Naive B cell (primary cell): ENCODE results near the gene SLC22A7. TPM values are rescaled to one million over a fixed set of nuclear protein-coding genes. Genes with fewer than 3 reads are reported as not detected.
A peak's percentile ranks its signal among the peaks of the same experiment; 100 is the strongest.

Experiments used
- ATAC-seq, 2 donors: fragments of 150-1000 bp; cut with Tn5 transposase; 2 replicates each; pipeline ENCODE4 v1.10.0; 2021; ENCODE audit warnings: low read depth in 2 of 2, mild to moderate bottlenecking in 2 of 2, moderate library complexity in 2 of 2
- DNase-seq: peaks from one replicate; pipeline ENCODE4 v3.0.0; 2022
- H3K27ac Mint-ChIP-seq, 6 donors: one replicate each; pipeline ENCODE4 v1.8.0; 2020 to 2022; ENCODE audit warnings: mild to moderate bottlenecking in 6 of 6, mixed read lengths in 6 of 6, moderate library complexity in 5 of 6, inconsistent platforms in 2 of 6
- H3K27me3 Mint-ChIP-seq, 3 donors: one replicate each; pipeline ENCODE4 v1.8.0; 2021 to 2022; ENCODE audit warnings: mixed read lengths in 3 of 3, mild to moderate bottlenecking in 1 of 3
- H3K36me3 Mint-ChIP-seq, 2 donors: one replicate each; pipeline ENCODE4 v1.8.0; 2020 to 2022; ENCODE audit warnings: mixed read lengths in 2 of 2, inconsistent platforms in 1 of 2, mild to moderate bottlenecking in 1 of 2
- H3K4me1 Mint-ChIP-seq, 3 donors: one replicate each; pipeline ENCODE4 v1.8.0; 2020 to 2022; ENCODE audit warnings: mixed read lengths in 3 of 3, inconsistent platforms in 1 of 3, mild to moderate bottlenecking in 1 of 3, moderate library complexity in 1 of 3
- H3K4me3 Mint-ChIP-seq, 8 donors: one replicate each; pipeline ENCODE4 v1.8.0; 2020 to 2022; ENCODE audit warnings: mild to moderate bottlenecking in 8 of 8, mixed read lengths in 8 of 8, moderate library complexity in 8 of 8, inconsistent platforms in 2 of 8
- H3K9me3 Mint-ChIP-seq, 7 donors: one replicate each; pipeline ENCODE4 v1.8.0; 2020 to 2022; ENCODE audit warnings: mixed read lengths in 7 of 7, mild to moderate bottlenecking in 5 of 7, inconsistent platforms in 2 of 7, moderate library complexity in 1 of 7
- polyA plus RNA-seq, 6 donors: library from polyadenylated mRNA; unstranded; fragments of 300-500 nt; fragmentation: Illumina TruSeq; gene quantifications; one replicate each; pipeline ENCODE4 v1.2.3, GENCODE V29; 2021; ENCODE audit warnings: low read depth in 6 of 6

The SLC22A7 gene
- polyA plus RNA-seq, 6 donors from 2014 or later = 0.54 TPM; not detected in 5

DNA sequence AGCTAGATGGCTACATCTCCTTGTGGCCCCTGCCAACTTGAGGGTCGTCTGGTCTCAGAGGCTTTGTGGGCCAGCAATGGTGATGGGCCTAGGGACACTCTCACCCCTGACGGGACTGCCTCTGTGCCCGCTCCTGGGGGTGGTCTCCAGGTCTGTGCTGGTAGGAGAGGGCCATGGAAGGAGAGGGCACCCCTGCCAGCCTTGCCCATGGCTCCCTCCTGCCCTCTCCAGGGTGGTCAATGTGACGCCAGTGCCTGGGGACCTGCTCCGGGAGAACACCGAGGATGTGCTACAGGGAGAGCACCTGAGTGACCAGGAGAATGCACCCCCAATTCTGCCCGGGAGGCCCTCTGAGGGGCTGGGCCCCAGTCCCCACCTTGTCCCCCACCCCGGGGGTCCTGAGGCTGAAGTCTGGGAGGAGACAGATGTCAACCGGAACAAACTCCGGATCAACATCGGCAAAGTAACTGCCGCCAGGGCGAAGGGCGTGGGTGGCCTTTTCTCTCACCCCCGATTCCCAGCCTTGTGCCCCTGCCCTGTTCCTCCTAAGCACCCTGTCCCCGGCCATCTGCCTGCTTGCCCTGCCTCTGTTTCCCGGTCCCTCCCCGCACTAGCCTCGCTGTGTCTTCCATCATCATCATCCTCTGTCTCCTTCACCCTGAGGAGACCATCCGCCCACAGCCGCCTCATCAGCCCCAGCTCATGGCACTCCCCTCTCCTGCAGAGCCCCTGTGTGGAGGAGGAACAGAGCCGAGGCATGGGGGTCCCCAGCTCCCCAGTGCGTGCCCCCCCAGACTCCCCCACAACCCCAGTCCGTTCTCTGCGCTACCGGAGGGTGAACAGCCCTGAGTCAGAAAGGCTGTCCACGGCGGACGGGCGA lies 39.0 kb upstream of the SLC22A7 start:
- Mint-ChIP-seq H3K27me3 (peaks cover 11 to 58% (median 42%) of the 10 kb centered on the region in 3 donors), H3K36me3 (no peaks in the 10 kb centered on the region)
- DNase-seq = no peak

DNA sequence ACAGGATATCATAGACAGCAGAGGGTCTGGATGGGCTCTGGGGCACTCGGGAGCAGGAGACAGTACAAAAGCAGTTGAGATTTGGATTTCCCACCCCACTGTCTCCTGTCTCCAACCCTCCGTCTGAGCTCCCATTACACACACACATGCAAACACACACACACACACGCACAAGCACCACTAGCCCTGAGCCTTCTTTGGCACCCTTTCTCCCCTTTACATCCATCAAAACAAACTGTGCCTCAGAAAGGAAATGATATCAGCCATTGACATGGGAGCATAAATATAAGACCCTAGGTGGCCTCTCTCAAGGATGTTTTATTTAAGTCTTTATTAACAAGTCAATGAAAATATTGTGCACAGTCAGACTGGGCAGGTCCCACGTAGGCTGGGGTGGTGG lies 37.3 kb upstream of the SLC22A7 start:
- peaks cover 7 to 15% (median 11%) of the 10 kb centered on the region in 3 donors for H3K4me1 Mint-ChIP-seq
- no peaks in the 10 kb centered on the region for H3K36me3 Mint-ChIP-seq
- ATAC-seq (no peak), DNase-seq (no peak)
- no peaks in the 10 kb centered on the region for H3K9me3 Mint-ChIP-seq
- H3K27me3 Mint-ChIP-seq = peaks cover 6 to 50% (median 42%) of the 10 kb centered on the region in 3 donors
- H3K4me3 Mint-ChIP-seq = no peak overlapping the region
- no peak overlapping the region for H3K27ac Mint-ChIP-seq

More for the DNA sequence above, 39.0 kb upstream of the SLC22A7 start:
- no peak for ATAC-seq
- H3K4me3 Mint-ChIP-seq = peak overlapping the region in 1 of 8 donors; percentile 41
- peaks cover 7 to 15% (median 11%) of the 10 kb centered on the region in 3 donors for H3K4me1 Mint-ChIP-seq
- no peak overlapping the region for H3K27ac Mint-ChIP-seq
- no peaks in the 10 kb centered on the region for H3K9me3 Mint-ChIP-seq

DNA sequence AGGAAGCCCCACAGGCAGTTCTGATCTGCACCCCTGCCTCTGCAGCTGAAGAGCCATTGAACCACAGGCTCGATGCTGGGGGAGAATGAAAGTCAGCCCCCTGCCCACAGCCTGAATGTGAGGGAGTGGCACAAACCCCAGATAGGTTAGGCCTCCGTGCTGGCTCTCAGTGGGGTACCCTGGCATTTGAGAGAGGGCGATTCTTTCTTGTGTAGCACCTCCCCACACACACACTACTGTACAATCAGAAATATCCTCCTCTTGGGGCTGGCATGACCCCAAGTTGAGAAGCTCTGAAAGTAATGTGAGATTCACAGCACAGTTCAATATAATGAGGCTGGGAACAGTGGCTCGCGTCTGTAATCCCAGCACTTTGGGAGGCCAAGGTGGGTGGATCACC lies 36.9 kb upstream of the SLC22A7 start:
- H3K36me3 Mint-ChIP-seq = no peaks in the 10 kb centered on the region
- H3K27ac Mint-ChIP-seq = no peak overlapping the region
- no peak overlapping the region for H3K4me3 Mint-ChIP-seq
- DNase-seq (no peak), ATAC-seq (no peak)
- H3K9me3 Mint-ChIP-seq = no peaks in the 10 kb centered on the region
- peaks cover 4 to 47% (median 40%) of the 10 kb centered on the region in 3 donors for H3K27me3 Mint-ChIP-seq
- H3K4me1 Mint-ChIP-seq = peaks cover 7 to 15% (median 11%) of the 10 kb centered on the region in 3 donors

DNA sequence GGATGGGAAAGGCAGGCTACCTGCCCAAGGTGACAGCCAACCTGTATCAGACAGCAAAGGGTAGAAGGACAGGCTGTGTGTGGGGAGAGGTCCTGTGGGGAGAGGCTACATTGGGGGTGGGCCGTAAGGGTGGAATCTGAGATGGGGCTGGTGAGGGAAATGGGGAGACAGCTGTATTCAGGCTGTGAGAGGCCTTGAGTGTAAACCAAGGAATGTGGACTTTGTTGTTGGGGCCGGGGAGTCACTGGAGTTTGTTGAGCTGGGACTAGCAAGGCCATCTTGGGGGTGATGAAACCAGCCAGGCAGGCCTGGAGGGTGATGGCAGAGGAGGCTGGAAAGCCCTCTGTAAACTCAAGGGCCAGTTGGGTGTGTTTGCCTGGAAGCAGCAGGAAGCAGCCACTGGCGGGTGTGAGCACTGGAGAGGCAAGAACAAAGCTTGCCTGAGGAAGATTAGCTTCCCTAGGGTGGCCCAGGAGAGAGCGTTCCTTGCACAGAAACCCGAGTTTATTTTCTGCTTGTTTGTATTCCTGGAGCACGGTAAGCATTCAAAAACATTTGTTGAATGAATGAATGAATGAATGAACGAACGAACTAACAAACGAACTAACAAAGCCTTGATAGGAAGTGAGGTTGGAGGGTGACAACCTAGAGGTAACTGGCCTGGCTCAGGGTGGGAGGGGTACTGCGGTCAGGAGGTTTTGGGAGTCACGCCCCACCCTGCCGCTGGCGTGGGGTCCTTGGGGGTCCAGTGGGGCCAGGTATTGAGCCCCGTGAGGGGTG lies 35.9 kb upstream of the SLC22A7 start:
- Mint-ChIP-seq H3K4me1 (peaks cover 7 to 15% (median 11%) of the 10 kb centered on the region in 3 donors), H3K4me3 (no peak overlapping the region), H3K27me3 (peaks cover 4 to 40% (median 35%) of the 10 kb centered on the region in 3 donors), H3K36me3 (no peaks in the 10 kb centered on the region), H3K27ac (peak overlapping the region in 3 of 6 donors; percentile 47 to 84 (median 49)), H3K9me3 (no peaks in the 10 kb centered on the region)
- DNase-seq (no peak), ATAC-seq (no peak)

DNA sequence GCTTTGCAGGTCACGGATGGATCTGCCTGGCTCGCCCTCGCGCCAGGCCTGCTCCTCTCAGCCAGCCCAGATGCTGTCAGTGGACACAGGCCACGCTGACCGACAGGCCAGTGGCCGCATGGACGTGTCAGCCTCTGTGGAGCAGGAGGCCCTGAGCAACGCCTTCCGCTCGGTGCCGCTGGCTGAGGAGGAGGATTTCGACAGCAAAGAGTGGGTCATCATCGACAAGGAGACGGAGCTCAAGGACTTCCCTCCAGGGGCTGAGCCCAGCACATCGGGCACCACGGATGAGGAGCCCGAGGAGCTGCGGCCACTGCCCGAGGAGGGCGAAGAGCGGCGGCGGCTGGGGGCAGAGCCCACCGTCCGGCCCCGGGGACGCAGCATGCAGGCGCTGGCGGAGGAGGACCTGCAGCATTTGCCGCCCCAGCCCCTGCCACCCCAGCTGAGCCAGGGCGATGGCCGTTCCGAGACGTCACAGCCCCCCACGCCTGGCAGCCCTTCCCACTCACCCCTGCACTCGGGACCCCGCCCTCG lies 35.2 kb upstream of the SLC22A7 start:
- H3K4me3 Mint-ChIP-seq = no peak overlapping the region
- peaks cover 7 to 16% (median 15%) of the 10 kb centered on the region in 3 donors for H3K4me1 Mint-ChIP-seq
- no peak for ATAC-seq

DNA sequence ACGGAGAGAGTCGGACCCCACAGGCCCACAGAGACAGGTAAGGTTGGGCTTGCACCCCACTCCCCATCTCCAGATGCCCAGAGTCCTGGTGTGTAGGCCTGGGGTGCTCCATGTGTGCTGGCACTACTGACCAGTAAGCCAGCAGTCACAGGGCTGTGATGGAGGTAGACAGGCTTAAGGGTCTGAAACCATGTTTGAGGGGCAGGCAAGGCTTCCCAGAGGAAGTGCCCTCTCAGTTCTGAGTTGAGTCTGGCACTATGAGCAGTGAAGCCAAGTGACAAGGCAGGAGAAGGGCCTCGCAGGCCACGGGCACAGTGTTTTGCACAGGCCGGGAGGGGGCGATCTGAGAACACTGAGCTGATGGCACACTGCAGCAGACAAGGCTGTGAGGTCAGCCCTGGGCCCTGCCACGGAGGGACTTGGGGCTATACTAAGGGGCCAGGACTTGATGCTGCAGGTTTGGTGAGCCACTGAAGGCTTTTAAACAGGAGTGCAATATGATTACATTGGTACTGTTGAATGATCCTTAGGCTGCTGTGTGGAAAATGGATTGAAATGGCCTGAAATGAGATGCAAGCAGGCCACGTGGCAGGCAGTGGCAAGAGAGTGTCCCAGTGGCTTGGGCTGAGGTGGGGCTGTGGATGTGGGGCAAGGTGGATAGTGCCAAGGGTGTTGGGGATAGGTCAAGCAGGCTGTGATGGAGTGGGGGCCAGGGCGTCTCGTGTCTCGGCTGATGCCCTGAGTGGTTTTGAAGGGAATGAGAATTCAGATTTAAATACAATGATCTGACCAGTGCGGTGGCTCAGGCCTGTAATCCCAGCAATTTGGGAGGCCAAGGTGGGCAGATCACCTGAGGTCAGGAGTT lies 34.5 kb upstream of the SLC22A7 start:
- H3K27me3 Mint-ChIP-seq = peaks cover 0 to 32% (median 24%) of the 10 kb centered on the region in 3 donors
- no peaks in the 10 kb centered on the region for H3K36me3 Mint-ChIP-seq

More for the DNA sequence above, 35.2 kb upstream of the SLC22A7 start:
- DNase-seq = no peak
- Mint-ChIP-seq H3K9me3 (no peaks in the 10 kb centered on the region), H3K27ac (no peak overlapping the region), H3K36me3 (no peaks in the 10 kb centered on the region), H3K27me3 (peaks cover 3 to 34% (median 29%) of the 10 kb centered on the region in 3 donors)

DNA sequence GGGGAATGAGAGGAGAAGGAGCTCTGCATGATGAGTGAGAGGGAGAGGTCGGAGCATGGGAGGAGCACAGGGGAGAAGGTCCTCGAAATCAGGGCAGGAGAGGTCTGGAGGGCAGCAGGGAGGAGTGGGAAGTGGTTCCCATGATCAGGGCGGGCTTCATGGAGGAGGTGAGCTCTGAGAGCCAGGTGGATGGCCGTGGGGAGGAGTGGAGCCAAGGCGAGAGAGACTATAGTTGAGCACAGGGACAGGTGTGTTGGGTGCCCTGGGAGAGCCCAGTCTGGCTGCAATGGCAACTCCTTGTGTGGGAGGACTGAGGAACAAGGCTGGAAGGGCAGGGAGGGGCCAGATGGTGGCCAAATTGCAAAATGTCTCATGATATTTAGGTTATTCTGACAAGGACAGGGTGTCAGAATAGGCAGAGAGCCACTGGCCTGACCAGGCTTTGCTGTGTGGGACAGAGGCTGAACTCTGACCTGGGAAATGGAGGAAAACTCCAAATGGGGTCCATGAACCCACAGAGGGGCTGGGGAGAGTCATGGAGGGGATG lies 33.4 kb upstream of the SLC22A7 start:
- DNase-seq = no peak
- Mint-ChIP-seq H3K4me3 (peak overlapping the region in 1 of 8 donors; percentile 59), H3K36me3 (no peaks in the 10 kb centered on the region), H3K27me3 (peaks cover 0 to 33% (median 15%) of the 10 kb centered on the region in 3 donors), H3K4me1 (peaks cover 11 to 23% (median 23%) of the 10 kb centered on the region in 3 donors), H3K9me3 (no peaks in the 10 kb centered on the region), H3K27ac (peak overlapping the region in 1 of 6 donors; percentile 60)
- ATAC-seq = no peak

More for the DNA sequence above, 34.5 kb upstream of the SLC22A7 start:
- Mint-ChIP-seq H3K4me3 (peak overlapping the region in 2 of 8 donors; percentile 2 to 13), H3K9me3 (no peaks in the 10 kb centered on the region), H3K27ac (peak overlapping the region in 2 of 6 donors; percentile 33 to 49), H3K4me1 (peaks cover 7 to 16% (median 15%) of the 10 kb centered on the region in 3 donors)
- ATAC-seq (peak; percentile 97 to 100), DNase-seq (peak; percentile 70)

DNA sequence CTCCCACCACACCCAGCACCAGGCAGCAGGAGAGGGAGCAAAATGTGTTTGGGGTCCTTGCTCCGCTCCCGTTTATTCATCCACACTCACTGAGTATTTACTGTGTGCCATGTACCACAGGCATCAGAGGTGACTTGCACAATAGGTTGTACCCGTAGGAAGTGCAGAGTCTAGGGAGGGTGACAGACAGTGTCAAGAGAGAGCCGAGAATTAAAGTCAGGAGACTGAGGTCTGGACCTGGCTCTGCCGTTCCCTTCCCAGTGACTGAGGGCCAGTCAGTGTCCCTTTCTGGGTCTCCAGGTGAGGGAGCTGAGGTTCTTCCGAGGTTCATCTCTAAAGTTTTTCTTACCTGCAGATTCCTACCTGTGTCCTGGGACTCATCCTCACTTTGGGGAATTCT lies 32.5 kb upstream of the SLC22A7 start:
- Mint-ChIP-seq H3K27ac (no peak overlapping the region), H3K27me3 (peaks cover 0 to 27% (median 14%) of the 10 kb centered on the region in 3 donors), H3K4me3 (no peak overlapping the region), H3K9me3 (no peaks in the 10 kb centered on the region), H3K36me3 (no peaks in the 10 kb centered on the region), H3K4me1 (peaks cover 20 to 31% (median 30%) of the 10 kb centered on the region in 3 donors)
- ATAC-seq (no peak), DNase-seq (no peak)

DNA sequence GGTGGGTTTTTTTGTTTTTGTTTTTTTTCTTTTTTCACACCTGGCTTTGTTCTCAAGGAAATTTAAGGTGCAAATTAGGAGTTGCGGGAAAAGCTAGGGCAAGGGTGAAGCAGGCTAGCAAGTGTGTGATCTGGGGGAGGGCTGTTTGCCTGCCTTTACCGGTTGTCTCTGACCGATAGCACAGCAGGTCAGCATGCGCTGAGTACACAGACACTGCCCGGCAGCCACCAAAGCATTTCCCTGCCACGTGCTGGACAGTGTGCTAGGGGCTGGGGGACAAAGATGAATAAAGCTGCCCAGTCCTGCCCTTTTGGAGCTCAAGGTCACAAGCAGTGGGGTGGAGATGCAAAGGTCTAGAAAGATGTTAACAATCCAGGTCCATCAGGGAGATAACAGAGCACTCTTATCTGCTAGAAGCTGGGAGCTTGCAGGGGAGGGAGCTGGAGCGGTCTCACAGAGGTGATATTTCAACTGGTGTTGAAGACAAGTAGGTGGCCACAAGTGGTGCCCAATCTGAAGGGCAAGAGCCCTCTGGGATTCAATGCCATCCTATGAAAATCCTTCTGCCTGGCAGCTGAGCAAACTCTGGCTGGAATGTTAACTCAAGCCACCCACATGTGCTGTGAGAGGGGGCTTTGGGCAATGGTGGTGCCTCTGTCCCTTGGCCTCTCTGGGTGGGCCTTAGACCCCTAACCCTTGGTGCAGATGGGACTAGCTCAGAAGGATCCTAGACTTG lies 30.3 kb upstream of the SLC22A7 start:
- H3K4me1 Mint-ChIP-seq = peaks cover 34 to 44% (median 38%) of the 10 kb centered on the region in 3 donors
- peak overlapping the region in 1 of 6 donors; percentile 64 for H3K27ac Mint-ChIP-seq
- DNase-seq = no peak
- peaks cover 0 to 19% (median 14%) of the 10 kb centered on the region in 3 donors for H3K27me3 Mint-ChIP-seq
- H3K4me3 Mint-ChIP-seq = peak overlapping the region in 4 of 8 donors; percentile 16 to 80 (median 46)
- no peak for ATAC-seq
- no peaks in the 10 kb centered on the region for H3K36me3 Mint-ChIP-seq
- no peaks in the 10 kb centered on the region for H3K9me3 Mint-ChIP-seq

DNA sequence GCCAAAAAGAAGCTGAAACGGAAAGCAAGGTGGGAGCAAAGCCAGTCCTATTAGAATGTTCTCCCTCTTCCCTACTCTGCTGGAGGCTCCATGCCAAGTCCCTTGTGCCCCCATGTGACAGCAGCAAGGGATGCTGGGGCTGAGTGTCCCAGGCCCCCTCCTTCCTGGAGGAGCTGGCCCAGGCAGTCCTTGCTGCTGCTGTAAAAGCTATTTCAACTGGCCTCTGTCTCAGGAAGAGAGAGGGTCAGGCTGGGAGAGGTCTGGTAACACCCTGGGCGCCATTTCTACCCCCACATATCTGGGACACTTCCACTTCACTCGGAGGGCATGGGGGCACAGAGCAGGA lies 29.7 kb upstream of the SLC22A7 start:
- Mint-ChIP-seq H3K9me3 (no peaks in the 10 kb centered on the region), H3K36me3 (no peaks in the 10 kb centered on the region), H3K4me1 (peaks cover 32 to 49% (median 38%) of the 10 kb centered on the region in 3 donors), H3K27me3 (peaks cover 0 to 19% (median 13%) of the 10 kb centered on the region in 3 donors), H3K4me3 (peak overlapping the region in 4 of 8 donors; percentile 22 to 80 (median 74)), H3K27ac (peak overlapping the region in 1 of 6 donors; percentile 20)
- DNase-seq = no peak
- ATAC-seq = no peak

DNA sequence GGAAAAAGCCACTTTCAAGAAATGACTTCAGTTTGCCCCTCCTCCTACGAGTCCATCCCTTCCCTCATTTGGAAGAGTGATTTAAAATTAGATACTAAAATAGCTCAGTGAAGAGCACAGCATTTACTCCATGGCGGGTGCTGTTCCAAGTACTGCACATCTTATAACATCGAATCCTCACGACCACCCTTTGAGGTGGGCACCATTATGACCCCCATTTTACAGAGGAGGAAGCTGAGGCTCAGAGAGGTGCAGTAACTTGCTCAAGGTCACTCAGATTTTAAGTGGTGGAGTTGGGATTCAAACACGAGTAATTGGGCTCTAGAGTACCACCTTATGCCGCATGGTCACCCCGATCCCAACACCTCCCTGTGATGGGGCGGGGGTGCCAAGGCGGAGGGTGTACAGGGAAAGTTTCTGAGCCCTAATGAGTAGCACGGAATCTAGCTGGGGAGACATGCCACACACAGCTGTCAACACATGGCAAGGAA lies 29.2 kb upstream of the SLC22A7 start:
- Mint-ChIP-seq H3K36me3 (no peaks in the 10 kb centered on the region), H3K27me3 (peaks cover 0 to 19% (median 8%) of the 10 kb centered on the region in 3 donors), H3K4me1 (peaks cover 27 to 49% (median 34%) of the 10 kb centered on the region in 3 donors), H3K9me3 (no peaks in the 10 kb centered on the region), H3K4me3 (peak overlapping the region; percentile 53 to 90 (median 82)), H3K27ac (peak overlapping the region in 3 of 6 donors; percentile 20 to 36 (median 30))
- DNase-seq = no peak
- ATAC-seq = no peak
